Amniotic epithelial cell (primary cell): Measurements from ENCODE around the gene PRKN.
"Not testable (repeated sequence)": the region's sequence is repeated elsewhere in the genome, so short reads cannot be mapped to it uniquely, and the experiment has no call there.

Experiments
- DNase-seq: peaks from one replicate; pipeline ENCODE4 v3.0.0-alpha.2; 2010; ENCODE audit warnings: low read depth

PRKN gene

GRCh38 chr6:162710936-162711335 lies 16.6 kb downstream of the PRKN start:
- DNase-seq, result no peak

GRCh38 chr6:162710419-162710818 lies 17.1 kb downstream of the PRKN start:
- DNase-seq, result no peak

- no peak for DNase-seq
Observed at GRCh38 chr6:162709431-162709830, 18.1 kb downstream of the PRKN start.

GRCh38 chr6:162708971-162709370 lies 18.6 kb downstream of the PRKN start:
- no peak for DNase-seq

- DNase-seq, result no peak
Observed at GRCh38 chr6:162706232-162706631, 21.3 kb downstream of the PRKN start.

GRCh38 chr6:162705736-162706135 lies 21.8 kb downstream of the PRKN start:
- no peak for DNase-seq

GRCh38 chr6:162704001-162704400 lies 23.6 kb downstream of the PRKN start:
- DNase-seq, result no peak

GRCh38 chr6:162702446-162702845 lies 25.1 kb downstream of the PRKN start:
- DNase-seq, result no peak

GRCh38 chr6:162701551-162701950 lies 26.0 kb downstream of the PRKN start:
- DNase-seq, result no peak

- no peak for DNase-seq
Observed at GRCh38 chr6:162700966-162701365, 26.6 kb downstream of the PRKN start.

- DNase-seq, result no peak
Observed at GRCh38 chr6:162699961-162700360, 27.6 kb downstream of the PRKN start.

GRCh38 chr6:162698440-162698839 lies 29.1 kb downstream of the PRKN start:
- no peak for DNase-seq

- DNase-seq, result no peak
Observed at GRCh38 chr6:162697872-162698403, 29.6 kb downstream of the PRKN start.

GRCh38 chr6:162690158-162690557 lies 37.4 kb downstream of the PRKN start:
- no peak for DNase-seq

- DNase-seq, result no peak
Observed at GRCh38 chr6:162688751-162689345, 38.7 kb downstream of the PRKN start.

- DNase-seq, result no peak
Observed at GRCh38 chr6:162685586-162685985, 42.0 kb downstream of the PRKN start.

GRCh38 chr6:162684961-162685360 lies 42.6 kb downstream of the PRKN start:
- DNase-seq, result no peak

GRCh38 chr6:162684052-162684451 lies 43.5 kb downstream of the PRKN start:
- no peak for DNase-seq

GRCh38 chr6:162683135-162683534 lies 44.4 kb downstream of the PRKN start:
- DNase-seq, result no peak

- DNase-seq, result no peak
Observed at GRCh38 chr6:162681447-162681846, 46.1 kb downstream of the PRKN start.

- no peak for DNase-seq
Observed at GRCh38 chr6:162680871-162681270, 46.7 kb downstream of the PRKN start.

- no peak for DNase-seq
Observed at GRCh38 chr6:162680367-162680766, 47.2 kb downstream of the PRKN start.

- DNase-seq, result no peak
Observed at GRCh38 chr6:162679681-162680080, 47.9 kb downstream of the PRKN start.

GRCh38 chr6:162678896-162679295 lies 48.7 kb downstream of the PRKN start:
- not testable (repeated sequence) for DNase-seq
